IMR-90 (cell line): ENCODE data around the gene PCGF3. TPM values are rescaled to one million over a fixed set of nuclear protein-coding genes. Genes with fewer than 3 reads are reported as not detected.

Source experiments
- ATAC-seq: fragments of 200-7000 bp; cut with Tn5 transposase; 2 replicates; pipeline ENCODE4 v1.9.1; 2020; ENCODE audit warnings: low read depth, mild to moderate bottlenecking, moderate library complexity
- BruUV-seq: library from RNA; stranded (reverse); fragments of 400-500 nt; replicated peaks from 2 replicates; lab custom pipeline; 2021; lab: Mats Ljungman, UMichigan
- CTCF ChIA-PET: fragments of 300-600 bp; formaldehyde crosslinking; extraction: SDS; loops from one replicate; lab custom pipeline; 2021; ENCODE audit warnings: antibody characterized with exemption; lab: Yijun Ruan, JAX
- POLR2A ChIA-PET: fragments of 300-600 bp; sonication (Branson Sonifier 250); formaldehyde crosslinking; loops from one replicate; lab custom pipeline; 2022; ENCODE audit warnings: antibody characterized with exemption; ENCODE audit not compliant: unreplicated experiment; lab: Charles Lee
- DNase-seq: peaks from one replicate; pipeline ENCODE4 v3.0.0; 2013
- H2AFZ ChIP-seq: replicated peaks from 2 replicates; pipeline ENCODE3; 2013; ENCODE audit warnings: low read length, mild to moderate bottlenecking; ENCODE audit not compliant: poor library complexity
- H2AK5ac ChIP-seq: 2 replicates; pipeline ENCODE4 v1.6.1; 2013; ENCODE audit warnings: low read depth, low read length, inconsistent platforms
- H2AK9ac ChIP-seq: replicated peaks from 2 replicates; pipeline ENCODE3; 2013; ENCODE audit warnings: mild to moderate bottlenecking, low read depth, low read length, moderate library complexity; ENCODE audit not compliant: poor library complexity
- H2BK120ac ChIP-seq: 2 replicates; pipeline ENCODE4 v1.6.1; 2013; ENCODE audit warnings: low read depth, low read length, inconsistent platforms
- H2BK15ac ChIP-seq: 3 replicates; pipeline ENCODE4 v1.6.1; 2013; ENCODE audit warnings: low read depth, low read length, inconsistent platforms
- H2BK20ac ChIP-seq: 2 replicates; pipeline ENCODE4 v1.6.1; 2013; ENCODE audit warnings: low read depth, mild to moderate bottlenecking, inconsistent platforms, low read length, moderate library complexity
- H2BK5ac ChIP-seq: 2 replicates; pipeline ENCODE4 v1.6.1; 2013; ENCODE audit warnings: mild to moderate bottlenecking, low read depth, low read length, inconsistent platforms; ENCODE audit not compliant: poor library complexity, severe bottlenecking
- H3K14ac ChIP-seq: replicated peaks from 2 replicates; pipeline ENCODE4 v1.6.1; 2013; ENCODE audit warnings: low read depth, low read length, inconsistent platforms
- H3K18ac ChIP-seq: 2 replicates; pipeline ENCODE4 v1.6.1; 2013; ENCODE audit warnings: low read depth, low read length, control low read depth
- H3K23ac ChIP-seq: 2 replicates; pipeline ENCODE4 v1.6.1; 2013; ENCODE audit warnings: low read depth, low read length, inconsistent platforms
- H3K27ac ChIP-seq: 2 replicates; pipeline ENCODE4 v1.5.1; 2013; ENCODE audit warnings: mild to moderate bottlenecking, control low read depth, low read length; ENCODE audit not compliant: insufficient read depth
- H3K27me3 ChIP-seq: 2 replicates; pipeline ENCODE4 v1.6.1; 2013; ENCODE audit warnings: low read length; ENCODE audit not compliant: control insufficient read depth, insufficient read depth
- H3K36me3 ChIP-seq: 2 replicates; pipeline ENCODE4 v1.6.1; 2013; ENCODE audit warnings: low read length, mixed read lengths; ENCODE audit not compliant: control insufficient read depth, insufficient read depth
- H3K4ac ChIP-seq: 2 replicates; pipeline ENCODE4 v1.6.1; 2013; ENCODE audit warnings: low read depth, low read length, inconsistent platforms
- H3K4me1 ChIP-seq: 2 replicates; pipeline ENCODE4 v1.6.1; 2013; ENCODE audit warnings: low read length, mixed read lengths; ENCODE audit not compliant: control insufficient read depth, insufficient read depth
- H3K4me2 ChIP-seq: 2 replicates; pipeline ENCODE4 v1.6.1; 2013; ENCODE audit warnings: low read depth, mild to moderate bottlenecking, control low read depth, low read length, moderate library complexity
- H3K4me3 ChIP-seq: 2 replicates; pipeline ENCODE4 v1.5.1; 2013; ENCODE audit warnings: low read depth, mild to moderate bottlenecking, control low read depth, low read length, moderate library complexity; ENCODE audit not compliant: insufficient read depth
- H3K56ac ChIP-seq: 2 replicates; pipeline ENCODE4 v1.6.1; 2013; ENCODE audit warnings: low read length, inconsistent platforms; ENCODE audit not compliant: insufficient read depth; ENCODE audit errors: extremely low read depth
- H3K79me1 ChIP-seq, 2 experiments: 2 replicates each; pipeline ENCODE4 v1.6.1; 2013; ENCODE audit warnings: low read length in 2 of 2, inconsistent platforms in 1 of 2, low read depth in 1 of 2
- H3K9ac ChIP-seq: 2 replicates; pipeline ENCODE4 v1.6.1; 2013; ENCODE audit warnings: low read depth, low read length, control low read depth
- H3K9me1 ChIP-seq: 2 replicates; pipeline ENCODE4 v1.6.1; 2013; ENCODE audit warnings: low read length, inconsistent platforms; ENCODE audit not compliant: insufficient read depth
- H3K9me3 ChIP-seq: 2 replicates; pipeline ENCODE4 v1.6.1; 2013; ENCODE audit warnings: low read length; ENCODE audit not compliant: control insufficient read depth, insufficient read depth
- H4K20me1 ChIP-seq: 2 replicates; pipeline ENCODE4 v1.6.1; 2013; ENCODE audit warnings: low read length, inconsistent platforms; ENCODE audit not compliant: insufficient read depth
- H4K5ac ChIP-seq: 2 replicates; pipeline ENCODE4 v1.6.1; 2013; ENCODE audit warnings: mild to moderate bottlenecking, low read depth, low read length, control low read depth
- H4K8ac ChIP-seq, 2 experiments: 2 replicates each; pipeline ENCODE4 v1.6.1; 2013; ENCODE audit warnings: low read depth in 2 of 2, low read length in 2 of 2, control low read depth in 1 of 2, inconsistent platforms in 1 of 2
- H4K91ac ChIP-seq: 2 replicates; pipeline ENCODE4 v1.6.1; 2013; ENCODE audit warnings: low read depth, low read length, inconsistent platforms; ENCODE audit not compliant: insufficient read depth
- BHLHE40 ChIP-seq: fragments of 150-350 bp; IDR thresholded peaks from 2 replicates; pipeline ENCODE4 v1.6.1; 2016; ENCODE audit warnings: mild to moderate bottlenecking, low read depth, low read length
- ELK1 ChIP-seq: fragments of 150-350 bp; IDR thresholded peaks from 2 replicates; pipeline ENCODE4 v1.6.1; 2016; ENCODE audit warnings: low read depth, mild to moderate bottlenecking, low read length, moderate library complexity, borderline replicate concordance
- RCOR1 ChIP-seq: IDR thresholded peaks from 2 replicates; pipeline ENCODE4 v1.6.1; 2012; ENCODE audit warnings: mild to moderate bottlenecking, low read length, improper control_type of control experiment; ENCODE audit not compliant: insufficient replicate concordance
- SMC3 ChIP-seq: fragments of 150-350 bp; IDR thresholded peaks from 2 replicates; pipeline ENCODE4 v1.6.1; 2016; ENCODE audit warnings: low read depth, mild to moderate bottlenecking, antibody characterized with exemption, low read length, moderate library complexity
- WGBS, 2 experiments: methylation state at CpG; one replicate each; pipeline versions ENCODE4 v1.1.5 to v1.1.7; 2013; ENCODE audit warnings: missing lambda C conversion rate in 2 of 2; ENCODE audit not compliant: insufficient read length in 1 of 2; ENCODE audit errors: extremely low coverage in 2 of 2; 5-methylcytosine and 5-hydroxymethylcytosine counted together
- dilution Hi-C: fragments of 300-500 bp; cut with HindIII; formaldehyde crosslinking; loops from one replicate; pipeline ENCODE4 v1.14.3; 2018; ENCODE audit warnings: low sequenced_read_pairs; ENCODE audit not compliant: unreplicated experiment
- in situ Hi-C: fragments of 300-500 bp; cut with MboI; formaldehyde crosslinking; loops from 3 replicates; pipeline ENCODE4 v1.14.3; 2019; ENCODE audit warnings: low sequenced_read_pairs, inconsistent platforms, mixed read lengths
- intact Hi-C: fragments of 100-400 bp; cut with micrococcal nuclease; formaldehyde crosslinking; loops from 2 replicates; pipeline ENCODE4 v1.10.0; 2022
- polyA plus RNA-seq, 3 experiments: library from polyadenylated mRNA; depleted of rRNA; stranded (reverse); fragments of >200 nt; gene quantifications; 2 replicates each; pipeline ENCODE4 v1.2.3, GENCODE V29; 2012; ENCODE audit warnings: low replicate concordance in 1 of 3
- total RNA-seq: library from RNA; depleted of rRNA; stranded (reverse); fragments of >200 nt; gene quantifications from 2 replicates; pipeline ENCODE4 v1.2.3, GENCODE V29; 2012

PCGF3 gene
- total and polyA plus RNA-seq, 2 of the 4 experiments (the other 2 are of a cell fraction), result 40.0 to 55.3 TPM

- no peak overlapping the region for H4K91ac ChIP-seq
- H3K56ac ChIP-seq, result no peak overlapping the region
- no peak overlapping the region for H2AK5ac ChIP-seq
- no TSS peak for BruUV-seq
- 95% methylated on average over 14 of the region's 20 CpGs; no CpG with 5 or more reads in 1 of the 2 experiments for WGBS, 2 experiments
- dilution Hi-C loops (no loop called here), in situ Hi-C loops (no loop called here), intact Hi-C loops (no loop called here)
- no peak overlapping the region for H3K27ac ChIP-seq
- no peak overlapping the region for H3K23ac ChIP-seq
- H3K9me1 ChIP-seq, result 0 out of 2 replicates have a peak, but pooled peaks cover 5% of the 10 kb centered on the region
- H3K9me3 ChIP-seq, result no peaks in the 10 kb centered on the region
- peaks cover 48% of the 10 kb centered on the region for H3K36me3 ChIP-seq
- H3K14ac ChIP-seq, result no peak overlapping the region
- no peak overlapping the region for H4K5ac ChIP-seq
- no peak overlapping the region for H3K4me2 ChIP-seq
- H3K18ac ChIP-seq, result no peak overlapping the region
- H2BK20ac ChIP-seq, result no peak overlapping the region
- TF ChIP-seq RCOR1, result no peak
- no peak for TF ChIP-seq SMC3
- no peak for TF ChIP-seq BHLHE40
- TF ChIP-seq ELK1, result no peak
- H2BK5ac ChIP-seq, result no peak overlapping the region
- no peak overlapping the region for H4K8ac ChIP-seq
- H3K9ac ChIP-seq, result no peak overlapping the region
- H3K4me3 ChIP-seq, result no peak overlapping the region
- ATAC-seq (no peak), DNase-seq (no peak)
- H2AK9ac ChIP-seq, result no peak overlapping the region
- no peak overlapping the region for H2BK120ac ChIP-seq
- H2BK15ac ChIP-seq, result no peak overlapping the region
- peaks cover 39% of the 10 kb centered on the region for H4K20me1 ChIP-seq
- H3K4ac ChIP-seq, result no peak overlapping the region
- ChIA-PET POLR2A (no interaction called here), CTCF (no interaction called here)
- H3K79me1 ChIP-seq, result peaks cover 17 to 43% of the 10 kb centered on the region in 2 experiments
- H3K4me1 ChIP-seq, result no peaks in the 10 kb centered on the region
- H2AFZ ChIP-seq, result no peak overlapping the region
- no peaks in the 10 kb centered on the region for H3K27me3 ChIP-seq
These were observed 26.9 kb downstream of the PCGF3 start for GRCh38 chr4:732486-732885.
